Liver (tissue), 9 donors: ENCODE data around the gene NXPH4. TPM values are rescaled to one million over a fixed set of nuclear protein-coding genes. Genes with fewer than 3 reads are reported as not detected.
A peak's percentile ranks its signal among the peaks of the same experiment; 100 is the strongest.

Experiments
- DNase-seq: peaks from one replicate; pipeline ENCODE4 v3.0.0-alpha.2; 2017; ENCODE audit warnings: low spot score
- H3K27ac ChIP-seq, 2 donors: one replicate each; pipeline ENCODE4 v1.7.0; 2013; ENCODE audit warnings: inconsistent platforms in 2 of 2, low read length in 2 of 2, control low read depth in 1 of 2, low read depth in 1 of 2, mild to moderate bottlenecking in 1 of 2
- H3K27me3 ChIP-seq, 4 donors: one replicate each; pipeline versions ENCODE4 v1.6.1 to v1.7.0; 2013; ENCODE audit warnings: low read length in 3 of 4, inconsistent platforms in 1 of 4, mild to moderate bottlenecking in 1 of 4, moderate library complexity in 1 of 4; ENCODE audit not compliant: control insufficient read depth in 4 of 4, insufficient read depth in 4 of 4
- H3K36me3 ChIP-seq, 4 donors: one replicate each; pipeline versions ENCODE4 v1.6.1 to v1.7.0; 2013; ENCODE audit warnings: low read length in 3 of 4, mild to moderate bottlenecking in 3 of 4, low read depth in 1 of 4, moderate library complexity in 1 of 4; ENCODE audit not compliant: control insufficient read depth in 4 of 4, insufficient read depth in 3 of 4
- H3K4me1 ChIP-seq, 4 donors: one replicate each; pipeline versions ENCODE4 v1.6.1 to v1.7.0; 2013; ENCODE audit warnings: low read length in 3 of 4, mild to moderate bottlenecking in 3 of 4, moderate library complexity in 1 of 4; ENCODE audit not compliant: control insufficient read depth in 4 of 4, insufficient read depth in 4 of 4
- H3K4me3 ChIP-seq, 3 donors: one replicate each; pipeline versions ENCODE4 v1.6.1 to v1.7.0; 2013; ENCODE audit warnings: low read length in 3 of 3, control low read depth in 1 of 3, low read depth in 1 of 3, mild to moderate bottlenecking in 1 of 3
- H3K9ac ChIP-seq, 2 donors: one replicate each; pipeline ENCODE4 v1.7.0; 2013; ENCODE audit warnings: low read length in 2 of 2, mild to moderate bottlenecking in 2 of 2, moderate library complexity in 2 of 2, control low read depth in 1 of 2, low read depth in 1 of 2
- H3K9me3 ChIP-seq, 4 donors: one replicate each; pipeline versions ENCODE4 v1.6.1 to v1.7.0; 2013; ENCODE audit warnings: low read length in 3 of 4; ENCODE audit not compliant: control insufficient read depth in 4 of 4
- FOXA1 ChIP-seq: IDR thresholded peaks from 2 replicates; pipeline ENCODE4 v1.6.1; 2016; ENCODE audit warnings: antibody characterized with exemption
- FOXA2 ChIP-seq: IDR thresholded peaks from 2 replicates; pipeline ENCODE4 v1.6.1; 2016; ENCODE audit warnings: antibody characterized with exemption
- GABPA ChIP-seq, 2 donors: IDR thresholded peaks in 1 of 2; conservative IDR thresholded peaks in 1 of 2; 2 replicates each; pipeline ENCODE4 v1.6.1; 2016; ENCODE audit warnings: antibody characterized with exemption in 2 of 2, mild to moderate bottlenecking in 1 of 2, moderate library complexity in 1 of 2
- RAD21 ChIP-seq, 2 donors: IDR thresholded peaks; 2 replicates each; pipeline ENCODE4 v1.6.1; 2016; ENCODE audit warnings: antibody characterized with exemption in 2 of 2, mild to moderate bottlenecking in 2 of 2
- TAF1 ChIP-seq: conservative IDR thresholded peaks from 2 replicates; pipeline ENCODE4 v1.6.1; 2016; ENCODE audit warnings: antibody characterized with exemption, mild to moderate bottlenecking
- YY1 ChIP-seq: IDR thresholded peaks from 2 replicates; pipeline ENCODE4 v1.6.1; 2016; ENCODE audit warnings: antibody characterized with exemption, mild to moderate bottlenecking
- WGBS: extraction: QIAGEN DNeasy Blood & Tissue Kit; methylation state at CpG from one replicate; pipeline ENCODE4 v1.1.7; 2013; 5-methylcytosine and 5-hydroxymethylcytosine counted together
- polyA plus RNA-seq, 2 donors: library from polyadenylated mRNA; stranded (reverse) in 1 of 2; unstranded in 1 of 2; fragments of 200-250 nt in 1 of 2; fragments of >200 nt in 1 of 2; fragmentation: Nextera tagmentation in 1 of 2; extraction: Ambion mirVana in 1 of 2; gene quantifications; one replicate each; pipeline versions ENCODE4 v1.2.1 to v1.2.3, GENCODE V29; 2013 to 2015
- total RNA-seq, 2 donors: library from RNA; depleted of rRNA; stranded (reverse); fragments of >200 nt; gene quantifications; one replicate each; pipeline ENCODE4 v1.2.3, GENCODE V29; 2014
- TF ChIP-seq, protein P1 (sequence below): fragments of 150-350 bp; IDR thresholded peaks from 2 replicates; pipeline ENCODE4 v1.5.1; 2017; ENCODE audit warnings: improper control_type of control experiment, low read depth, low read length; ENCODE audit not compliant: missing input control
- TF ChIP-seq, protein P2 (sequence below): IDR thresholded peaks from 2 replicates; pipeline ENCODE4 v1.6.1; 2016; ENCODE audit warnings: antibody characterized with exemption
- TF ChIP-seq, protein P3 (sequence below): IDR thresholded peaks from 2 replicates; pipeline ENCODE4 v1.6.1; 2016; ENCODE audit warnings: antibody characterized with exemption, mild to moderate bottlenecking
- donor health status: healthy.
- donor health status: healthy.
- donor health status: healthy.
- donor health status: healthy.
- donor health status: healthy.

Gene NXPH4
- total and polyA plus RNA-seq, 4 donors, result 0.15 TPM; not detected in 3

DNA sequence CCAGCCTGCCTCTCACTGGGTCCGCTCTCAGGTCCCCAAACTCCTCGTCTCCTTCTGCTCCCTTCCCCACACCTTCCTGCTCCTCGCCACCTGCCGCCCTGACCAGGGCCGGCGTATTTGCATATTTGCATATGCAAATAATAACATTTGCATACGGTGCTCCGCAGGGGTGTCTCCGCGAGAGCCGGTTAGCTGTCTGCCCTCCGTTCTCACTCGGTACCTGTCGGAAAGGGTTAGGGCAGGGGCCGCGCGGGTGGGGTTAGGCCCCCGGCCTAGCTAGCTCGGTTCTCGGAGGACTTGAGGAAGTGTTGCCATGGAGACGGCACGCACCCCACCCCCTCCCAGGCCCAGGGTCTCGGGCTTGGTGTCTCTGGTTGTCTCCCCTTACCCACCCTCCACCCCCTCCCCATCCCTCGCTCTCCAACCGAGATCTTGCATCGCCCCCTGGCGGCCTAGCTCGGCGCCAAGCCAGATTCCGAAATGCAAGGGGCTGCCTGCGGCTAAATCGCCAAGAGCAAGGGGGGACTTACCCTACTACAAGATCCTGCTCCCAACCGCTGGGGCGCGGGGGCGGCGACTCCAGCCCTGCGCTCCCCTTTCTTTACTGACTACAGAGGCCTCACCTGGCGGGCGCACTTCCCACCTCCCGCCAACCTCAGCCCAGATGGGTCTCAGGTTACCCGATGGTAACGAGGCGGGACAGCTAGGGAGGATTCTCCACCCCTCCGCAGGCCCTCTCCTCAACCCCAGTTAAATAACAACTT lies 26.3 kb downstream of the NXPH4 start:
- peaks cover 0 to 11% (median 0%) of the 10 kb centered on the region in 4 donors for H3K27me3 ChIP-seq
- no peak overlapping the region for H3K27ac ChIP-seq
- DNase-seq, result peak; percentile 74
- peak overlapping the region in 2 of 3 donors; percentile 18 to 38 for H3K4me3 ChIP-seq
- H3K9ac ChIP-seq, result no peak overlapping the region
- 2% methylated on average over 45 of the region's 45 CpGs for WGBS
- H3K9me3 ChIP-seq, result no peaks in the 10 kb centered on the region
- TF ChIP-seq TAF1 (no peak), RAD21 (IDR thresholded peaks at IDR 0.05) (peak in 1 of 2 donors; percentile 34), FOXA2 (no peak), FOXA1 (no peak), GABPA (IDR thresholded peaks at IDR 0.05 in 1 of 2, conservative IDR thresholded peaks at IDR 0.05 in 1 of 2) (no peak), YY1 (no peak)
- TF ChIP-seq, protein P1, sequence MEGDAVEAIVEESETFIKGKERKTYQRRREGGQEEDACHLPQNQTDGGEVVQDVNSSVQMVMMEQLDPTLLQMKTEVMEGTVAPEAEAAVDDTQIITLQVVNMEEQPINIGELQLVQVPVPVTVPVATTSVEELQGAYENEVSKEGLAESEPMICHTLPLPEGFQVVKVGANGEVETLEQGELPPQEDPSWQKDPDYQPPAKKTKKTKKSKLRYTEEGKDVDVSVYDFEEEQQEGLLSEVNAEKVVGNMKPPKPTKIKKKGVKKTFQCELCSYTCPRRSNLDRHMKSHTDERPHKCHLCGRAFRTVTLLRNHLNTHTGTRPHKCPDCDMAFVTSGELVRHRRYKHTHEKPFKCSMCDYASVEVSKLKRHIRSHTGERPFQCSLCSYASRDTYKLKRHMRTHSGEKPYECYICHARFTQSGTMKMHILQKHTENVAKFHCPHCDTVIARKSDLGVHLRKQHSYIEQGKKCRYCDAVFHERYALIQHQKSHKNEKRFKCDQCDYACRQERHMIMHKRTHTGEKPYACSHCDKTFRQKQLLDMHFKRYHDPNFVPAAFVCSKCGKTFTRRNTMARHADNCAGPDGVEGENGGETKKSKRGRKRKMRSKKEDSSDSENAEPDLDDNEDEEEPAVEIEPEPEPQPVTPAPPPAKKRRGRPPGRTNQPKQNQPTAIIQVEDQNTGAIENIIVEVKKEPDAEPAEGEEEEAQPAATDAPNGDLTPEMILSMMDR, result peak; percentile 39
- TF ChIP-seq, protein P2, sequence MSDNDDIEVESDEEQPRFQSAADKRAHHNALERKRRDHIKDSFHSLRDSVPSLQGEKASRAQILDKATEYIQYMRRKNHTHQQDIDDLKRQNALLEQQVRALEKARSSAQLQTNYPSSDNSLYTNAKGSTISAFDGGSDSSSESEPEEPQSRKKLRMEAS, result no peak
- H3K36me3 ChIP-seq, result no peaks in the 10 kb centered on the region
- peaks cover 15 to 47% (median 32%) of the 10 kb centered on the region in 4 donors for H3K4me1 ChIP-seq

DNA sequence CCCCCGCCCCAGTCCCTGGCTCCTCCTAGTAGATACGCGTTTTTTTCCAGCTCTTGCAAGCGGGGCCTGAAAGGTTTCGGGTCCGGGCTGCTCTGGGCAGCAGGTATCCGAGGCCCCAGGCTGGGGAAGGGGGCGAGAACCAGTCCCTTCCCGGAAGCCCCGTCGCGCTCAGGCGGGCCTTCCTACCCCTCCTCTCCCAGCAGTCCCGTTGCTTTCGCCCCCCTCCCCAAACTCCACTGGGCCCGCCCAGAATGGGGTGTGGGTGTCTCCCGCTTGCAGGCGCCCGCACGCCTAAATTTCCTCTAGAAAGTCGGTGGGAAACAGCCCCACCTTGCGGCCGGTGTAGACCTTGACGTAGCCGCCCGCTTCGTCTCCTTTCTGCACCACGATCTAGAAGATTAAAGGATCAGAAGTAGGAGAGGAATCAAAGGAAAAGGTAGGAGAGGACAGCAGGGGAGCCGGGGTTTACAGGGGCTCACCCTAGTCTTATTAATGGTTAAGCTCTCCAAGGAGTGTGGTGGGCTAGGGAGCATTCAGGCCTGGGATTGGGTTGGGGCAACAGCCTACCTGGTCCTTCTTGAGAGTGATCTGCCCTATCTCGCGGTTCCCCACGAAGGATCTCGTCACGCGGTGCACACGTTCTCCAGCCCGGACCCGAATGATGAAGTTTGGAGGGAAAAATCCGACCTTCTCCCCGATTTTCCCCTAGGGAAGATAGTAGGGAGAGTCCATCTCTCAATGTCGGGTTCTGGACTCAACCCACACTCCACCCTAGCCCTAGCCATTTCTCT lies 27.1 kb downstream of the NXPH4 start:
- Histone ChIP-seq H3K27ac (no peak overlapping the region), H3K4me1 (peaks cover 14 to 44% (median 29%) of the 10 kb centered on the region in 4 donors), H3K27me3 (peaks cover 0 to 11% (median 0%) of the 10 kb centered on the region in 4 donors), H3K9me3 (no peaks in the 10 kb centered on the region), H3K4me3 (peak overlapping the region in 1 of 3 donors; percentile 38), H3K36me3 (no peaks in the 10 kb centered on the region), H3K9ac (no peak overlapping the region)
- TF ChIP-seq, protein P3, sequence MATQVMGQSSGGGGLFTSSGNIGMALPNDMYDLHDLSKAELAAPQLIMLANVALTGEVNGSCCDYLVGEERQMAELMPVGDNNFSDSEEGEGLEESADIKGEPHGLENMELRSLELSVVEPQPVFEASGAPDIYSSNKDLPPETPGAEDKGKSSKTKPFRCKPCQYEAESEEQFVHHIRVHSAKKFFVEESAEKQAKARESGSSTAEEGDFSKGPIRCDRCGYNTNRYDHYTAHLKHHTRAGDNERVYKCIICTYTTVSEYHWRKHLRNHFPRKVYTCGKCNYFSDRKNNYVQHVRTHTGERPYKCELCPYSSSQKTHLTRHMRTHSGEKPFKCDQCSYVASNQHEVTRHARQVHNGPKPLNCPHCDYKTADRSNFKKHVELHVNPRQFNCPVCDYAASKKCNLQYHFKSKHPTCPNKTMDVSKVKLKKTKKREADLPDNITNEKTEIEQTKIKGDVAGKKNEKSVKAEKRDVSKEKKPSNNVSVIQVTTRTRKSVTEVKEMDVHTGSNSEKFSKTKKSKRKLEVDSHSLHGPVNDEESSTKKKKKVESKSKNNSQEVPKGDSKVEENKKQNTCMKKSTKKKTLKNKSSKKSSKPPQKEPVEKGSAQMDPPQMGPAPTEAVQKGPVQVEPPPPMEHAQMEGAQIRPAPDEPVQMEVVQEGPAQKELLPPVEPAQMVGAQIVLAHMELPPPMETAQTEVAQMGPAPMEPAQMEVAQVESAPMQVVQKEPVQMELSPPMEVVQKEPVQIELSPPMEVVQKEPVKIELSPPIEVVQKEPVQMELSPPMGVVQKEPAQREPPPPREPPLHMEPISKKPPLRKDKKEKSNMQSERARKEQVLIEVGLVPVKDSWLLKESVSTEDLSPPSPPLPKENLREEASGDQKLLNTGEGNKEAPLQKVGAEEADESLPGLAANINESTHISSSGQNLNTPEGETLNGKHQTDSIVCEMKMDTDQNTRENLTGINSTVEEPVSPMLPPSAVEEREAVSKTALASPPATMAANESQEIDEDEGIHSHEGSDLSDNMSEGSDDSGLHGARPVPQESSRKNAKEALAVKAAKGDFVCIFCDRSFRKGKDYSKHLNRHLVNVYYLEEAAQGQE, result no peak
- TF ChIP-seq YY1, result no peak
- TF ChIP-seq RAD21 (IDR thresholded peaks at IDR 0.05), result peak; percentile 79 to 86
- TF ChIP-seq, protein P1, result peak; percentile 71
- 15% methylated on average over 41 of the region's 41 CpGs for WGBS
- peak; percentile 82 for DNase-seq
